ENCODE measurements around the gene LLGL2.
"Not testable (repeated sequence)": the region's sequence is repeated elsewhere in the genome, so short reads cannot be mapped to it uniquely, and the experiment has no call there.

The LLGL2 gene

GRCh38 chr17:75518201-75518600 is 7.3 kb upstream of the LLGL2 start:
- H3K9me3 ChIP-seq (replicated peaks; ENCODE audit: insufficient read depth, low read length): no peaks in the 10 kb centered on the region
- H3K9ac ChIP-seq (ENCODE audit: low read length): no peak overlapping the region
- H3K4me3 ChIP-seq (ENCODE audit: low read length): no peak overlapping the region
- H3K27ac ChIP-seq (ENCODE audit: low read length): no peak overlapping the region
- no peaks in the 10 kb centered on the region for H3K9me2 ChIP-seq (replicated peaks; ENCODE audit: insufficient read depth, low read length)
- TF ChIP-seq EZH2phosphoT487 (IDR thresholded peaks at IDR 0.05; ENCODE audit: low read length) (no peak), CTCF (IDR thresholded peaks at IDR 0.05; ENCODE audit: low read length) (no peak), EZH2 (optimal IDR thresholded peaks at IDR 0.05; ENCODE audit: low read depth, low read length) (no peak)
- no peaks in the 10 kb centered on the region for H3K36me3 ChIP-seq (replicated peaks; ENCODE audit: insufficient read depth, low read length)
- no peaks in the 10 kb centered on the region for H3K27me3 ChIP-seq (replicated peaks; ENCODE audit: insufficient read depth, low read length)
- peaks cover 13% of the 10 kb centered on the region for H3K4me1 ChIP-seq (ENCODE audit: low read length)
- no peak for DNase-seq
- H3K79me2 ChIP-seq (ENCODE audit: low read length): peaks cover 17% of the 10 kb centered on the region
- peaks cover 7% of the 10 kb centered on the region; the same call in 1 of the 2 replicates for H3F3A ChIP-seq (ENCODE audit: insufficient read depth, low read length)
- no peaks in the 10 kb centered on the region for H4K20me1 ChIP-seq (ENCODE audit: insufficient read depth, low read length)
- peak overlapping the region; percentile 76; the same call in 1 of the 2 replicates for H3K4me2 ChIP-seq (ENCODE audit: low read depth, low read length)
- no peak overlapping the region for H2AFZ ChIP-seq (ENCODE audit: low read length)

GRCh38 chr17:75518983-75519537 is 6.4 kb upstream of the LLGL2 start:
- no peak overlapping the region for H2AFZ ChIP-seq (ENCODE audit: low read length)
- no peaks in the 10 kb centered on the region for H3K36me3 ChIP-seq (replicated peaks; ENCODE audit: insufficient read depth, low read length)
- no peaks in the 10 kb centered on the region for H3K9me2 ChIP-seq (replicated peaks; ENCODE audit: insufficient read depth, low read length)
- H3K79me2 ChIP-seq (ENCODE audit: low read length): peaks cover 17% of the 10 kb centered on the region
- H3F3A ChIP-seq (ENCODE audit: insufficient read depth, low read length): peaks cover 9% of the 10 kb centered on the region; the same call in 1 of the 2 replicates
- no peak overlapping the region for H3K9ac ChIP-seq (ENCODE audit: low read length)
- H3K4me2 ChIP-seq (ENCODE audit: low read depth, low read length): no peak overlapping the region
- TF ChIP-seq CTCF (IDR thresholded peaks at IDR 0.05; ENCODE audit: low read length) (no peak), EZH2phosphoT487 (IDR thresholded peaks at IDR 0.05; ENCODE audit: low read length) (no peak), EZH2 (optimal IDR thresholded peaks at IDR 0.05; ENCODE audit: low read depth, low read length) (no peak)
- peaks cover 13% of the 10 kb centered on the region for H3K4me1 ChIP-seq (ENCODE audit: low read length)
- no peaks in the 10 kb centered on the region for H3K9me3 ChIP-seq (replicated peaks; ENCODE audit: insufficient read depth, low read length)
- H3K4me3 ChIP-seq (ENCODE audit: low read length): no peak overlapping the region
- no peak overlapping the region for H3K27ac ChIP-seq (ENCODE audit: low read length)
- H4K20me1 ChIP-seq (ENCODE audit: insufficient read depth, low read length): no peaks in the 10 kb centered on the region
- H3K27me3 ChIP-seq (replicated peaks; ENCODE audit: insufficient read depth, low read length): no peaks in the 10 kb centered on the region
- no peak for DNase-seq

GRCh38 chr17:75520413-75520812 is 5.1 kb upstream of the LLGL2 start:
- H4K20me1 ChIP-seq (ENCODE audit: insufficient read depth, low read length); H3K9me3 ChIP-seq (replicated peaks; ENCODE audit: insufficient read depth, low read length); H3F3A ChIP-seq (ENCODE audit: insufficient read depth, low read length); H3K27me3 ChIP-seq (replicated peaks; ENCODE audit: insufficient read depth, low read length); H2AFZ ChIP-seq (ENCODE audit: low read length); H3K27ac ChIP-seq (ENCODE audit: low read length); H3K4me3 ChIP-seq (ENCODE audit: low read length); H3K9me2 ChIP-seq (replicated peaks; ENCODE audit: insufficient read depth, low read length); H3K36me3 ChIP-seq (replicated peaks; ENCODE audit: insufficient read depth, low read length); H3K9ac ChIP-seq (ENCODE audit: low read length); H3K4me2 ChIP-seq (ENCODE audit: low read depth, low read length); DNase-seq: not testable (repeated sequence)
- H3K79me2 ChIP-seq (ENCODE audit: low read length): peaks cover 17% of the 10 kb centered on the region
- peaks cover 19% of the 10 kb centered on the region for H3K4me1 ChIP-seq (ENCODE audit: low read length)

GRCh38 chr17:75521290-75521689 is 4.2 kb upstream of the LLGL2 start:
- H3K9me2 ChIP-seq (replicated peaks; ENCODE audit: insufficient read depth, low read length): no peaks in the 10 kb centered on the region
- DNase-seq: no peak
- H3K4me2 ChIP-seq (ENCODE audit: low read depth, low read length): no peak overlapping the region
- no peak overlapping the region for H2AFZ ChIP-seq (ENCODE audit: low read length)
- no peaks in the 10 kb centered on the region for H3K36me3 ChIP-seq (replicated peaks; ENCODE audit: insufficient read depth, low read length)
- H3K9me3 ChIP-seq (replicated peaks; ENCODE audit: insufficient read depth, low read length): no peaks in the 10 kb centered on the region
- TF ChIP-seq CTCF (IDR thresholded peaks at IDR 0.05; ENCODE audit: low read length): no peak
- TF ChIP-seq EZH2phosphoT487 (IDR thresholded peaks at IDR 0.05; ENCODE audit: low read length): no peak
- H3F3A ChIP-seq (ENCODE audit: insufficient read depth, low read length): peaks cover 7% of the 10 kb centered on the region; the same call in 1 of the 2 replicates
- H3K9ac ChIP-seq (ENCODE audit: low read length): no peak overlapping the region
- H3K4me1 ChIP-seq (ENCODE audit: low read length): peaks cover 21% of the 10 kb centered on the region
- H4K20me1 ChIP-seq (ENCODE audit: insufficient read depth, low read length): no peaks in the 10 kb centered on the region
- H3K4me3 ChIP-seq (ENCODE audit: low read length): no peak overlapping the region
- no peak overlapping the region for H3K27ac ChIP-seq (ENCODE audit: low read length)
- H3K79me2 ChIP-seq (ENCODE audit: low read length): peaks cover 17% of the 10 kb centered on the region
- no peaks in the 10 kb centered on the region for H3K27me3 ChIP-seq (replicated peaks; ENCODE audit: insufficient read depth, low read length)

All from MM.1S (cell line).